GM12878 (cell line): ENCODE data around the gene C8G.

Experiments
- BCLAF1 ChIP-seq: fragments of 450-650 bp; IDR thresholded peaks from 2 replicates; pipeline ENCODE4 v1.6.1; 2017; ENCODE audit warnings: antibody characterized with exemption, mild to moderate bottlenecking, moderate library complexity
- CBFB ChIP-seq: IDR thresholded peaks from 2 replicates; pipeline ENCODE4 v1.6.1; 2016; ENCODE audit warnings: antibody characterized with exemption, low read depth
- CEBPB ChIP-seq, 2 experiments: fragments of 150-350 bp in 1 of 2; IDR thresholded peaks; 2 replicates each; pipeline ENCODE4 v1.6.1; 2012 to 2014; ENCODE audit warnings: low read depth in 2 of 2, low read length in 2 of 2, borderline replicate concordance in 1 of 2, inconsistent platforms in 1 of 2
- CTCF ChIP-seq, 3 experiments: IDR thresholded peaks in 2 of 3; conservative IDR thresholded peaks in 1 of 3; 2 replicates each; pipeline ENCODE4 v1.5.1; 2011; ENCODE audit warnings: low read depth in 3 of 3, low read length in 3 of 3, mild to moderate bottlenecking in 3 of 3, control low read depth in 2 of 3, moderate library complexity in 2 of 3, inconsistent platforms in 1 of 3, mixed read lengths in 1 of 3; ENCODE audit not compliant: control insufficient read depth in 2 of 3, insufficient read depth in 1 of 3; ENCODE audit errors: extremely low read depth in 1 of 3
- LARP7 ChIP-seq: fragments of 450-650 bp; IDR thresholded peaks from 2 replicates; pipeline ENCODE4 v1.6.1; 2017; ENCODE audit warnings: mild to moderate bottlenecking
- POLR2A ChIP-seq: IDR thresholded peaks from 2 replicates; pipeline ENCODE4 v1.6.1; 2011; ENCODE audit warnings: low read depth, mild to moderate bottlenecking, low read length
- RAD21 ChIP-seq: IDR thresholded peaks from 2 replicates; pipeline ENCODE4 v1.6.1; 2011; ENCODE audit warnings: mild to moderate bottlenecking, low read depth, low read length, moderate library complexity; ENCODE audit not compliant: insufficient read depth
- SREBF1 ChIP-seq: IDR thresholded peaks from 2 replicates; pipeline ENCODE4 v1.6.1; 2012; ENCODE audit warnings: mild to moderate bottlenecking, low read length
- TF ChIP-seq, protein P1 (sequence below): fragments of 450-650 bp; formaldehyde crosslinking; IDR thresholded peaks from 2 replicates; pipeline ENCODE4 v1.4.0; 2022; ENCODE audit warnings: mild to moderate bottlenecking, moderate library complexity

GRCh38 chr9:136974817-136975535 is 29.9 kb downstream of the C8G start:
- TF ChIP-seq SREBF1 (no peak), POLR2A (no peak), CTCF (IDR thresholded peaks at IDR 0.05 in 2 of 3, conservative IDR thresholded peaks at IDR 0.05 in 1 of 3; ENCODE audit: control insufficient read depth in 2 of 3, extremely low read depth in 1 of 3, insufficient read depth in 1 of 3, low read depth in 3 of 3, low read length in 3 of 3) (no peak), RAD21 (no peak), BCLAF1 (no peak), CBFB (no peak), CEBPB (IDR thresholded peaks at IDR 0.05; ENCODE audit: borderline replicate concordance in 1 of 2, low read depth in 2 of 2, low read length in 2 of 2) (no peak), LARP7 (no peak)
- TF ChIP-seq, protein P1, sequence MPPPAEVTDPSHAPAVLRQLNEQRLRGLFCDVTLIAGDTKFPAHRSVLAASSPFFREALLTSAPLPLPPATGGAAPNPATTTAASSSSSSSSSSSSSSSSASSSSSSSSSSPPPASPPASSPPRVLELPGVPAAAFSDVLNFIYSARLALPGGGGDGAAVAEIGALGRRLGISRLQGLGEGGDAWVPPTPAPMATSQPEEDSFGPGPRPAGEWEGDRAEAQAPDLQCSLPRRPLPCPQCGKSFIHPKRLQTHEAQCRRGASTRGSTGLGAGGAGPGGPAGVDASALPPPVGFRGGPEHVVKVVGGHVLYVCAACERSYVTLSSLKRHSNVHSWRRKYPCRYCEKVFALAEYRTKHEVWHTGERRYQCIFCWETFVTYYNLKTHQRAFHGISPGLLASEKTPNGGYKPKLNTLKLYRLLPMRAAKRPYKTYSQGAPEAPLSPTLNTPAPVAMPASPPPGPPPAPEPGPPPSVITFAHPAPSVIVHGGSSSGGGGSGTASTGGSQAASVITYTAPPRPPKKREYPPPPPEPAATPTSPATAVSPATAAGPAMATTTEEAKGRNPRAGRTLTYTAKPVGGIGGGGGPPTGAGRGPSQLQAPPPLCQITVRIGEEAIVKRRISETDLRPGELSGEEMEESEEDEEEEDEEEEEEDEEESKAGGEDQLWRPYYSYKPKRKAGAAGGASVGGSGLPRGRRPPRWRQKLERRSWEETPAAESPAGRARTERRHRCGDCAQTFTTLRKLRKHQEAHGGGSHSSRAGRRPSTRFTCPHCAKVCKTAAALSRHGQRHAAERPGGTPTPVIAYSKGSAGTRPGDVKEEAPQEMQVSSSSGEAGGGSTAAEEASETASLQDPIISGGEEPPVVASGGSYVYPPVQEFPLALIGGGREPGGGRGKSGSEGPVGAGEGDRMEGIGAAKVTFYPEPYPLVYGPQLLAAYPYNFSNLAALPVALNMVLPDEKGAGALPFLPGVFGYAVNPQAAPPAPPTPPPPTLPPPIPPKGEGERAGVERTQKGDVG (CRISPR knock-in tag) = no peak
